Karpas-422 (cell line): Measurements from ENCODE around the gene GPHA2. TPM values are rescaled to one million over a fixed set of nuclear protein-coding genes. Genes with fewer than 3 reads are reported as not detected.

ENCODE experiments used
- DNase-seq: peaks from one replicate; pipeline ENCODE4 v3.0.0-alpha.2; 2015
- H2AFZ ChIP-seq: fragments of 200-600 bp; sonication (generic); 2 replicates; pipeline ENCODE4 v1.6.1; 2014; ENCODE audit warnings: antibody characterized with exemption, low read length, mixed read lengths
- H3K27ac ChIP-seq: fragments of 200-600 bp; sonication (generic); 2 replicates; pipeline ENCODE4 v1.5.1; 2014; ENCODE audit warnings: mild to moderate bottlenecking, low read length, moderate library complexity
- H3K27me3 ChIP-seq: fragments of 200-600 bp; sonication (generic); 2 replicates; pipeline ENCODE4 v1.6.1; 2014; ENCODE audit warnings: low read length, mixed read lengths
- H3K36me3 ChIP-seq: fragments of 200-600 bp; sonication (generic); 2 replicates; pipeline ENCODE4 v1.6.1; 2014; ENCODE audit warnings: low read length, mixed read lengths; ENCODE audit not compliant: insufficient read depth
- H3K4me1 ChIP-seq: fragments of 200-600 bp; sonication (generic); 2 replicates; pipeline ENCODE4 v1.6.1; 2014; ENCODE audit warnings: mild to moderate bottlenecking, low read length, mixed read lengths
- H3K4me2 ChIP-seq: fragments of 200-600 bp; sonication (generic); 2 replicates; pipeline ENCODE4 v1.6.1; 2014; ENCODE audit warnings: low read length, low read depth, mild to moderate bottlenecking; ENCODE audit not compliant: poor library complexity, severe bottlenecking
- H3K4me3 ChIP-seq: fragments of 200-600 bp; sonication (generic); 2 replicates; pipeline ENCODE4 v1.5.1; 2014; ENCODE audit warnings: mild to moderate bottlenecking, antibody characterized with exemption, low read length, mixed read lengths
- H3K79me2 ChIP-seq: fragments of 200-600 bp; sonication (generic); 2 replicates; pipeline ENCODE4 v1.6.1; 2014; ENCODE audit warnings: mild to moderate bottlenecking, low read length, mixed read lengths
- H3K9ac ChIP-seq: fragments of 200-600 bp; sonication (generic); 2 replicates; pipeline ENCODE4 v1.6.0; 2014; ENCODE audit warnings: low read length
- H3K9me2 ChIP-seq: fragments of 200-600 bp; sonication (generic), shearing (Covaris generic); replicated peaks from 2 replicates; pipeline ENCODE4 v1.6.0; 2014; ENCODE audit warnings: mild to moderate bottlenecking, low read length, moderate library complexity; ENCODE audit not compliant: insufficient read depth
- H3K9me3 ChIP-seq: fragments of 300-700, 200-600 bp; sonication (generic); 2 replicates; pipeline ENCODE4 v1.6.1; 2014; ENCODE audit warnings: low read length, mixed read lengths
- H4K20me1 ChIP-seq: fragments of 200-600 bp; sonication (generic); 2 replicates; pipeline ENCODE4 v1.6.1; 2014; ENCODE audit warnings: mild to moderate bottlenecking, antibody characterized with exemption, low read length, low read depth; ENCODE audit not compliant: insufficient read depth
- total RNA-seq: library from RNA; depleted of rRNA; stranded (reverse); fragments of >200 nt; shearing (Covaris generic); gene quantifications from 2 replicates; pipeline ENCODE4 v1.2.3, GENCODE V29; 2014; ENCODE audit warnings: low replicate concordance

GPHA2 gene
- total RNA-seq, 1 experiment from 2014 or later: not detected

- Histone ChIP-seq H3K9me3 (no peaks in the 10 kb centered on the region), H3K4me3 (no peak overlapping the region), H3K9ac (no peak overlapping the region), H3K79me2 (no peaks in the 10 kb centered on the region), H3K9me2 (no peaks in the 10 kb centered on the region), H3K4me1 (peaks cover 6% of the 10 kb centered on the region; the same call in 1 of the 2 replicates), H2AFZ (no peak overlapping the region), H4K20me1 (no peaks in the 10 kb centered on the region), H3K4me2 (no peak overlapping the region), H3K36me3 (no peaks in the 10 kb centered on the region), H3K27me3 (no peaks in the 10 kb centered on the region), H3K27ac (no peak overlapping the region)
- DNase-seq: no peak
Measured at GRCh38 chr11:64933935-64934681, 1.6 kb downstream of the GPHA2 start.

- Histone ChIP-seq H3K4me3 (no peak overlapping the region), H2AFZ (no peak overlapping the region), H3K9me3 (no peaks in the 10 kb centered on the region), H3K36me3 (no peaks in the 10 kb centered on the region), H3K27ac (no peak overlapping the region), H3K9me2 (no peaks in the 10 kb centered on the region), H3K27me3 (no peaks in the 10 kb centered on the region), H3K4me1 (peaks cover 6% of the 10 kb centered on the region; the same call in 1 of the 2 replicates), H4K20me1 (no peaks in the 10 kb centered on the region), H3K4me2 (no peak overlapping the region), H3K79me2 (no peaks in the 10 kb centered on the region), H3K9ac (no peak overlapping the region)
- DNase-seq: no peak
Measured at GRCh38 chr11:64933213-64933934, 2.3 kb downstream of the GPHA2 start.

GRCh38 chr11:64932324-64932723 lies 3.4 kb downstream of the GPHA2 start:
- no peaks in the 10 kb centered on the region for H3K27me3 ChIP-seq
- no peak overlapping the region for H3K4me3 ChIP-seq
- no peaks in the 10 kb centered on the region for H3K9me3 ChIP-seq
- H3K79me2 ChIP-seq: no peaks in the 10 kb centered on the region
- no peaks in the 10 kb centered on the region for H3K9me2 ChIP-seq
- no peaks in the 10 kb centered on the region for H4K20me1 ChIP-seq
- no peak for DNase-seq
- H2AFZ ChIP-seq: no peak overlapping the region
- H3K9ac ChIP-seq: no peak overlapping the region
- H3K4me1 ChIP-seq: peaks cover 6% of the 10 kb centered on the region; the same call in 1 of the 2 replicates
- H3K36me3 ChIP-seq: no peaks in the 10 kb centered on the region
- H3K27ac ChIP-seq: no peak overlapping the region
- H3K4me2 ChIP-seq: no peak overlapping the region

- Histone ChIP-seq H3K27me3 (no peaks in the 10 kb centered on the region), H3K4me2 (no peak overlapping the region), H3K4me1 (peaks cover 6% of the 10 kb centered on the region; the same call in 1 of the 2 replicates), H3K4me3 (no peak overlapping the region), H3K27ac (no peak overlapping the region), H4K20me1 (no peaks in the 10 kb centered on the region), H2AFZ (no peak overlapping the region), H3K9me3 (no peaks in the 10 kb centered on the region), H3K79me2 (no peaks in the 10 kb centered on the region), H3K36me3 (no peaks in the 10 kb centered on the region), H3K9me2 (no peaks in the 10 kb centered on the region), H3K9ac (no peak overlapping the region)
- DNase-seq: no peak
Measured at GRCh38 chr11:64931290-64931689, 4.4 kb downstream of the GPHA2 start.

GRCh38 chr11:64930340-64930739 lies 5.4 kb downstream of the GPHA2 start:
- no peak overlapping the region for H3K4me2 ChIP-seq
- H3K36me3 ChIP-seq: no peaks in the 10 kb centered on the region
- no peak overlapping the region for H3K27ac ChIP-seq
- H3K79me2 ChIP-seq: no peaks in the 10 kb centered on the region
- H2AFZ ChIP-seq: no peak overlapping the region
- no peak overlapping the region for H3K4me3 ChIP-seq
- no peak for DNase-seq
- peaks cover 7% of the 10 kb centered on the region for H3K4me1 ChIP-seq
- H3K27me3 ChIP-seq: no peaks in the 10 kb centered on the region
- H3K9ac ChIP-seq: no peak overlapping the region
- no peaks in the 10 kb centered on the region for H3K9me2 ChIP-seq
- H4K20me1 ChIP-seq: no peaks in the 10 kb centered on the region
- H3K9me3 ChIP-seq: no peaks in the 10 kb centered on the region

GRCh38 chr11:64929625-64930024 lies 6.1 kb downstream of the GPHA2 start:
- Histone ChIP-seq H3K36me3 (no peaks in the 10 kb centered on the region), H4K20me1 (no peaks in the 10 kb centered on the region), H3K9me3 (no peaks in the 10 kb centered on the region), H3K9me2 (no peaks in the 10 kb centered on the region), H3K79me2 (no peaks in the 10 kb centered on the region), H3K27me3 (no peaks in the 10 kb centered on the region), H3K4me1 (peaks cover 14% of the 10 kb centered on the region), H3K9ac (no peak overlapping the region), H2AFZ (no peak overlapping the region), H3K27ac (no peak overlapping the region), H3K4me3 (no peak overlapping the region), H3K4me2 (no peak overlapping the region)
- no peak for DNase-seq

GRCh38 chr11:64928957-64929356 lies 6.7 kb downstream of the GPHA2 start:
- Histone ChIP-seq H3K79me2 (no peaks in the 10 kb centered on the region), H3K27ac (no peak overlapping the region), H3K9me3 (no peaks in the 10 kb centered on the region)

GRCh38 chr11:64926689-64927088 lies 9.0 kb downstream of the GPHA2 start:
- no peaks in the 10 kb centered on the region for H3K27me3 ChIP-seq
- H3K4me1 ChIP-seq: peaks cover 17% of the 10 kb centered on the region
- H3K4me2 ChIP-seq: no peak overlapping the region
- H4K20me1 ChIP-seq: no peaks in the 10 kb centered on the region
- no peaks in the 10 kb centered on the region for H3K36me3 ChIP-seq
- H3K79me2 ChIP-seq: no peaks in the 10 kb centered on the region
- no peak overlapping the region for H3K27ac ChIP-seq
- H3K9me2 ChIP-seq: no peaks in the 10 kb centered on the region
- no peak overlapping the region for H3K4me3 ChIP-seq
- H2AFZ ChIP-seq: no peak overlapping the region
- no peaks in the 10 kb centered on the region for H3K9me3 ChIP-seq
- no peak overlapping the region for H3K9ac ChIP-seq
- DNase-seq: no peak

More at GRCh38 chr11:64928957-64929356, 6.7 kb downstream of the GPHA2 start:
- Histone ChIP-seq H2AFZ (no peak overlapping the region), H3K9me2 (no peaks in the 10 kb centered on the region), H3K9ac (no peak overlapping the region), H3K27me3 (no peaks in the 10 kb centered on the region), H4K20me1 (no peaks in the 10 kb centered on the region), H3K36me3 (no peaks in the 10 kb centered on the region), H3K4me2 (no peak overlapping the region), H3K4me3 (no peak overlapping the region), H3K4me1 (peaks cover 13% of the 10 kb centered on the region)
- DNase-seq: no peak
